A549 (cell line): ENCODE results near the gene NDEL1. TPM values are rescaled to one million over a fixed set of nuclear protein-coding genes. Genes with fewer than 3 reads are reported as not detected.

Experiments
- ATAC-seq, 2 experiments: fragments of 200-7000 bp in 1 of 2; fragments of >200 bp in 1 of 2; cut with Nextera tagmentation in 1 of 2; cut with Tn5 transposase in 1 of 2; 3 replicates each; pipeline versions ENCODE4 v1.8.0 to v1.9.1; 2018 to 2020; ENCODE audit warnings: mild to moderate bottlenecking in 1 of 2, moderate library complexity in 1 of 2
- CTCF ChIA-PET: fragments of 300-600 bp; sonication (Branson Sonifier 250); formaldehyde crosslinking; extraction: SDS; loops from one replicate; lab custom pipeline; 2021; ENCODE audit warnings: antibody characterized with exemption, inconsistent platforms; lab: Yijun Ruan, JAX
- POLR2A ChIA-PET: fragments of 350-600 bp; formaldehyde crosslinking; extraction: SDS; loops from one replicate; lab custom pipeline; 2021; ENCODE audit warnings: antibody characterized with exemption, inconsistent platforms; lab: Yijun Ruan, JAX
- DNase-seq, 2 experiments: peaks; one replicate each; pipeline versions ENCODE4 v3.0.0 to v3.0.0-alpha.2; 2011 to 2016; ENCODE audit warnings: low read depth in 1 of 2, low spot score in 1 of 2
- FAIRE-seq: peaks from 2 replicates; lab custom pipeline; 2011; peaks lifted over from hg19 to GRCh38; lab: Jason Lieb, UNC
- H3K27ac ChIP-seq, 2 experiments: fragments of >200 bp; sonication (Bioruptor Twin); formaldehyde crosslinking; 3 replicates each; pipeline ENCODE4 v1.5.1; 2016 to 2017
- H3K4me1 ChIP-seq: fragments of >200 bp; sonication (Bioruptor Twin); formaldehyde crosslinking; 3 replicates; pipeline ENCODE4 v1.6.1; 2016
- H3K4me2 ChIP-seq: fragments of >200 bp; sonication (Bioruptor Twin); formaldehyde crosslinking; 3 replicates; pipeline ENCODE4 v1.6.1; 2016
- H3K4me3 ChIP-seq: fragments of >200 bp; sonication (Bioruptor Twin); formaldehyde crosslinking; 3 replicates; pipeline ENCODE4 v1.5.1; 2016
- H3K9me3 ChIP-seq: fragments of >200 bp; sonication (Bioruptor Twin); formaldehyde crosslinking; 3 replicates; pipeline ENCODE4 v1.6.1; 2016
- CBX2 ChIP-seq: fragments of 200-600 bp; sonication (generic); IDR thresholded peaks from 2 replicates; pipeline ENCODE4 v1.6.1; 2016; ENCODE audit warnings: low read depth, mild to moderate bottlenecking, borderline replicate concordance
- CBX8 ChIP-seq: fragments of 200-600 bp; sonication (generic); IDR thresholded peaks from 2 replicates; pipeline ENCODE4 v1.6.1; 2016
- CEBPB ChIP-seq, 2 experiments: fragments of >200 bp in 1 of 2; sonication (Bioruptor Twin) in 1 of 2; formaldehyde crosslinking in 1 of 2; IDR thresholded peaks; 2 replicates each; pipeline ENCODE4 v1.6.1; 2012 to 2016
- E2F6 ChIP-seq: IDR thresholded peaks from 2 replicates; pipeline ENCODE4 v1.6.1; 2012; ENCODE audit warnings: low read depth, borderline replicate concordance
- EP300 ChIP-seq, 2 experiments: fragments of >200 bp; sonication (Bioruptor Twin); formaldehyde crosslinking; IDR thresholded peaks; 2 replicates in 1 of 2; 3 replicates in 1 of 2; pipeline ENCODE4 v1.6.1; 2016 to 2017
- FOSB ChIP-seq: fragments of 250-450 bp; sonication (Bioruptor Pico); IDR thresholded peaks from 2 replicates; pipeline ENCODE4 v1.5.0; 2020; ENCODE audit warnings: mild to moderate bottlenecking, moderate library complexity
- GATA3 ChIP-seq: IDR thresholded peaks from 2 replicates; pipeline ENCODE4 v1.6.1; 2012; ENCODE audit warnings: borderline replicate concordance
- HMGXB4 ChIP-seq: fragments of 250-450 bp; sonication (Bioruptor Pico); IDR thresholded peaks from 2 replicates; pipeline ENCODE4 v1.5.0; 2021; ENCODE audit warnings: mild to moderate bottlenecking, moderate library complexity, borderline replicate concordance
- HOXB13 ChIP-seq: fragments of 250-450 bp; sonication (Bioruptor Pico); IDR thresholded peaks from 2 replicates; pipeline ENCODE4 v1.5.0; 2020; ENCODE audit warnings: low read depth, mild to moderate bottlenecking, moderate library complexity
- KDM1A ChIP-seq: fragments of 200-600 bp; sonication (generic); IDR thresholded peaks from 2 replicates; pipeline ENCODE4 v1.6.1; 2016; ENCODE audit warnings: low read depth, mild to moderate bottlenecking
- KDM5A ChIP-seq: fragments of 200-600 bp; sonication (generic); IDR thresholded peaks from 2 replicates; pipeline ENCODE4 v1.6.1; 2016; ENCODE audit warnings: antibody characterized with exemption, mild to moderate bottlenecking
- MYC ChIP-seq: IDR thresholded peaks from 2 replicates; pipeline ENCODE4 v1.6.1; 2012; ENCODE audit warnings: mild to moderate bottlenecking, inconsistent platforms, low read length, improper control_type of control experiment, borderline replicate concordance
- NFE2L2 ChIP-seq: fragments of 150-350 bp; conservative IDR thresholded peaks from 2 replicates; pipeline ENCODE4 v1.6.1; 2014; ENCODE audit warnings: low read length
- NR3C1 ChIP-seq: fragments of >200 bp; sonication (Bioruptor Twin); formaldehyde crosslinking; IDR thresholded peaks from 3 replicates; pipeline ENCODE4 v1.6.1; 2017
- PBX3 ChIP-seq: IDR thresholded peaks from 2 replicates; pipeline ENCODE4 v1.6.1; 2012
- POLR2A ChIP-seq: IDR thresholded peaks from 2 replicates; pipeline ENCODE4 v1.6.1; 2012; ENCODE audit warnings: mild to moderate bottlenecking, low read length
- RARB ChIP-seq: fragments of 250-450 bp; sonication (Bioruptor Pico); IDR thresholded peaks from 2 replicates; pipeline ENCODE4 v1.8.0; 2021; ENCODE audit warnings: mild to moderate bottlenecking, moderate library complexity
- REST ChIP-seq: fragments of 200-600 bp; sonication (generic); IDR thresholded peaks from 2 replicates; pipeline ENCODE4 v1.6.1; 2016; ENCODE audit warnings: antibody characterized with exemption, mild to moderate bottlenecking, moderate library complexity
- RFX5 ChIP-seq: fragments of 450-650 bp; IDR thresholded peaks from 2 replicates; pipeline ENCODE4 v1.7.1; 2014; ENCODE audit warnings: antibody characterized with exemption, mild to moderate bottlenecking, moderate library complexity
- SMC3 ChIP-seq: fragments of >200 bp; sonication (Bioruptor Twin); formaldehyde crosslinking; IDR thresholded peaks from 3 replicates; pipeline ENCODE4 v1.6.1; 2018; ENCODE audit warnings: inconsistent platforms
- TFCP2L1 ChIP-seq: fragments of 250-450 bp; sonication (Bioruptor Pico); IDR thresholded peaks from 2 replicates; pipeline ENCODE4 v1.5.0; 2021; ENCODE audit warnings: mild to moderate bottlenecking
- USF2 ChIP-seq: fragments of 450-650 bp; IDR thresholded peaks from 2 replicates; pipeline ENCODE4 v1.6.1; 2014; ENCODE audit warnings: antibody characterized with exemption
- ZFP36 ChIP-seq: fragments of 450-650 bp; IDR thresholded peaks from 2 replicates; pipeline ENCODE4 v1.6.1; 2014; ENCODE audit warnings: borderline replicate concordance; ENCODE audit not compliant: partially characterized antibody
- ZNF302 ChIP-seq: fragments of 250-450 bp; sonication (Bioruptor Pico); IDR thresholded peaks from 2 replicates; pipeline ENCODE4 v1.9.0; 2021; ENCODE audit warnings: inconsistent platforms, mild to moderate bottlenecking, moderate library complexity
- WGBS: methylation state at CpG from one replicate; pipeline ENCODE4 v1.1.6; 2017; ENCODE audit errors: missing lambda C conversion rate; 5-methylcytosine and 5-hydroxymethylcytosine counted together
- polyA plus RNA-seq, 4 experiments: library from polyadenylated mRNA; depleted of rRNA in 3 of 4; stranded (reverse); fragments of >200 nt; fragmentation: RNase III in 1 of 4; extraction: RNeasy Plus Mini Kit Qiagen cat#74134 plus additional on column Dnase treatment in 1 of 4; gene quantifications; 2 replicates in 3 of 4; 3 replicates in 1 of 4; pipeline ENCODE4 v1.2.3, GENCODE V29; 2011 to 2017

NDEL1 gene
- polyA plus RNA-seq, 2 of the 4 experiments (the other 2 are of a cell fraction): 53.3 to 91.0 TPM

- TF ChIP-seq POLR2A (no peak), E2F6 (no peak), RARB (CRISPR knock-in tag) (no peak), ZFP36 (no peak), NR3C1 (no peak), CBX2 (no peak), FOSB (CRISPR knock-in tag) (no peak), EP300 (IDR thresholded peaks at IDR 0.05) (no peak), HMGXB4 (CRISPR knock-in tag) (no peak), KDM5A (no peak)
- TF ChIP-seq, all 56 proteins: peak for 0
- DNase-seq (no peak), FAIRE-seq (no peak), ATAC-seq (no peak)
- CTCF ChIA-PET: interaction anchor here (1.0 to 2.0 kb wide), 3 partner anchors 9 to 62 kb away, joined by 3 to 5 read pairs (median 3); no protein-coding TSS in a partner anchor
- H3K4me3 ChIP-seq: no peak overlapping the region
- no peak overlapping the region for H3K27ac ChIP-seq
- POLR2A ChIA-PET: no interaction called here
- no peak overlapping the region for H3K4me2 ChIP-seq
- WGBS: 89% methylated on average over 4 of the region's 4 CpGs
- no peaks in the 10 kb centered on the region for H3K9me3 ChIP-seq
- H3K4me1 ChIP-seq: no peaks in the 10 kb centered on the region
Observed at GRCh38 chr17:8445536-8445935, 9.9 kb downstream of the NDEL1 start.

- TF ChIP-seq USF2 (no peak), NFE2L2 (no peak), RFX5 (no peak), CEBPB (IDR thresholded peaks at IDR 0.05) (no peak), SMC3 (no peak), GATA3 (no peak), HOXB13 (CRISPR knock-in tag) (no peak), ZNF302 (CRISPR knock-in tag) (no peak), NR3C1 (no peak), CBX8 (no peak), ZFP36 (no peak), KDM1A (no peak), TFCP2L1 (no peak), MYC (no peak), REST (no peak), PBX3 (no peak)
- H3K4me2 ChIP-seq: no peak overlapping the region
- H3K4me1 ChIP-seq: no peaks in the 10 kb centered on the region
- no peak for FAIRE-seq
- WGBS: 98% methylated on average over 4 of the region's 4 CpGs
- H3K4me3 ChIP-seq: no peak overlapping the region
- H3K9me3 ChIP-seq: no peaks in the 10 kb centered on the region
- ChIA-PET CTCF (interaction anchor here (1.0 to 1.8 kb wide), 2 partner anchors 11 to 38 kb away, joined by 3 to 8 read pairs; no protein-coding TSS in a partner anchor), POLR2A (no interaction called here)
- no peak overlapping the region for H3K27ac ChIP-seq
- DNase-seq: no peak
- no peak for ATAC-seq
Observed at GRCh38 chr17:8447799-8448198, 12.1 kb downstream of the NDEL1 start.
